GM12864 (cell line): ENCODE data around the gene TBX4.
"Not testable (repeated sequence)": the region's sequence is repeated elsewhere in the genome, so short reads cannot be mapped to it uniquely, and the experiment has no call there.

Source experiments
- DNase-seq: peaks from one replicate; pipeline ENCODE4 v3.0.0-alpha.2; 2011; ENCODE audit warnings: low read depth
- H3K4me3 ChIP-seq: 2 replicates; pipeline ENCODE4 v1.5.1; 2011; ENCODE audit warnings: mild to moderate bottlenecking, low read depth, low read length, control low read depth
- CTCF ChIP-seq: IDR thresholded peaks from 2 replicates; pipeline ENCODE4 v1.5.1; 2011; ENCODE audit warnings: low read depth, mild to moderate bottlenecking, moderate library complexity, low read length, control low read depth, inconsistent platforms; ENCODE audit errors: missing control alignments

TBX4 gene

DNA sequence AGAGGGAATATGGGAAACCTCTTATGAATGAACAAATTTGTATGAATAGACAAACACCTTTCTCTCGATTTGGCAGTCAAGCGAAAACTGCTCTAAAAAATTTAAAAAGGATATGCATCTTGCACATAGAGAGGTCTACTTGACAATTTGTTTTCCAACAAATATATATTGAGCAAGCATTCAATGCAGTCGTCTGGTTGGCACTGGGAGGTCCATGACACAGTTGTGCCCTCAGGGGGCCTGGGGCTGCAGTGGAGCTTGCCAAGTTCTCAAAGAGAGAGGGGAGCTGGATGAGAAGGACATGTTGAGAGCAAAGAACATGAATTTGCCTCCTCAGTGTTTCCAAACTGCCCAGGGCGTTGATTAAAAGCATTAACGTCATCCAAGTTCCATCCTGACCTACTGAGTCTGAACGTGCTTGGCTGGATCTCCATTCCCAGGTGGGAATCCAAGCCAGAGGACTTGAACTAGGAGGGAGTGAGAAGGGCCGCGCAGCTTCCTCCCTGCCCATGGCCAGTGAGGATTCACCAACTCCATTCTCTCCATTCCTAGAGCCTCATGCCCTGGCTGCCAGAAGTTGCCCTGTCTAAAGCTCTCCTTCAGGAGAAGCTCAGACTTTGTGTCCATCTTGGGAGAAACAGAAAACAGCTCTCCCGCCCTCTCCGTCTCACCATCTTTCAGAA, 28.1 kb upstream of the TBX4 start:
- no peak for TF ChIP-seq CTCF

DNA sequence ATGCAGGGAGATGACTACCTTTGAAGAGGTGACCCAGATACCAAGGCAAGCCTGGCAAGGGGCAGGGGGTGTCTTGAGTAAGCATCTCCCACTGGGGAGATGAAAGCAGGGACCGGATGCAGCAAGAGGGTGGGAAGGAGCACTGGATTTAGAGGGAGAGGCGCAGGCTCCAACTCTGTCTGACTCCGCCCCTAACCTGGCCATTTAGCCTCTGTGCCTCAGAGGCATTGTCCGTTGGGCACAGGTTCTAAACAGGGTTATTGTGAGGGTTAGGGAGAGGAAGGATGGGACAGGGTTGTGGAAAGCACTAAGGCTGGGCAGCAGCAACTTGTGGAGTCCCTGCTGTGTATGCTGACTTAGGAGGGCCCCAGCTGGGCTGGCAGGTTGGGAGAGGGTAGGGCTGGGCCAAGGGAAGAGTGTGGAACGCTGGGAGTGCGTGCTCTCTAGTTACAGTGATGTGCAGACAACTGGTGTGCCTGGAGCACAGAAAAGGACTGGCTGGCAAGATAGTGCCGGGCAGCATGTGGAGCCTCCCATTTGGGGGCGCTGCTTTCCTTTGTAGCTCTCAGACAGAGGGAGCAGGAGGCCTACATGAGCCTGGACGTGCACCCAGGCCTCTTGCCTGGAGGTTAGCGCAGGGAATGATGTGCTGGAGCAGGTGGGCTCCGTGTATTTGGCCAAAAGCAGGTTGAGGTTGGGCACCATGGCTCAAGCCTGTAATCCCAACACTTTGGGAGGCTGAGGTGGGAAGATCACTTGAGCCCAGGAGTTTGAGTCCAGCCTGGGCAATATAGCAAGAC, 26.3 kb upstream of the TBX4 start:
- TF ChIP-seq CTCF, result peak; percentile 21
- no peak overlapping the region for H3K4me3 ChIP-seq
- no peak for DNase-seq

More for the DNA sequence above, 28.1 kb upstream of the TBX4 start:
- no peak for DNase-seq
- no peak overlapping the region for H3K4me3 ChIP-seq

DNA sequence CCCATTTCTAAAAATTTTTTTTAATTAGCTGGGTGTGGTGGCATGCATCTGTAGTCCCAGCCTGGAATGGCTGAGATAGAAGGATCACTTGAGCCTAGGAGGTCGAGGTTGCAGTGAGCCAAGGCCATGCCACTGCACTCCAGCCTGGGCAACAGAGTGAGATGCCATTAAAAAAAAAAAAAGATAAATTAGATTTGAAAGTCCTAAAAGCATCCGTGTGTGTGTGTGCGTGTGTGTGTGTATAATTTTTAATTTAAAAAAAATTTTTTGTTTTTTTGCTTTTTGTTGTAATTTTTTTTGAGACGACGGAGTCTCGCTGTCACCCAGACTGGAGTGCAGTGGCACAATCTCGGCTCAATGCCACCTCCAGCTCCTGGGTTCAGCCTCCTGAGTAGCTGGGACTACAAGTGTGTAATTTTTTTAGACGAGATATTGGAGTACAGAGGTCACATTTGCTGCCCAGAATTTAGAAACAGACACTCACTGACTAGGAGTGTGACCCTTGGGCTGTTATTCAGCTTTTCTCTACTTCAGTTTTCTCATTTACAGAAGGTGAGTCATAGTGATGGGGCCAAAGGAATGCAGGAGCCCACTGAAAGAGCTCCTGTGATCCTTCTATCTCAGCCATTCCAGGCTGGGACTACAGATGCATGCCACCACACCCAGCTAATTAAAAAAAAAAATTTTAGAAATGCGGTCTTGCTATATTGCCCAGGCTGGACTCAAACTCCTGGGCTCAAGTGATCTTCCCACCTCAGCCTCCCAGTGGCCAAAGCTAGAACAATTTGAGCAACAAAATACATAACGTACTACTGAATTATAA, 25.5 kb upstream of the TBX4 start:
- H3K4me3 ChIP-seq, result no peak overlapping the region
- DNase-seq, result no peak
- no peak for TF ChIP-seq CTCF

GRCh38 chr17:61427567-61427966, 24.7 kb upstream of the TBX4 start:
- no peak for DNase-seq
- no peak for TF ChIP-seq CTCF
- no peak overlapping the region for H3K4me3 ChIP-seq

DNA sequence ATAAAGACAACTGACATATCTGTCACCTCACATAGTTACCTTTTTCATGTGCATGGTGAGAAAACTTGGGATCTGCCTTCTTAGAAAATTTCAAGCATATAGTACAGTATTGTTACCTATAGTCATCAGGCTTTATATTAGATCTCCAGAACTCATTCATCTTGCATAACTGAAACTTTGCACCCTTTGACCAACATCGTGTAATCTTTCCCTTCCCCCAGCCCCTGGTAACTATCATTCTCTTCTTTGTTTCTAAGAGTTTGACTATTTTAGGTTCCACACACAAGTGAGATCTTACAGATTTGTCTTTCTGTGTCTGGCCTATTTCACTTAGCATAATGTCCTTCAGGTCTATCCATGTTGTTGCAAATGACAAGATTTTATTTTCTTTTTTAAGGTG, 22.9 kb upstream of the TBX4 start:
- no peak for TF ChIP-seq CTCF
- H3K4me3 ChIP-seq, result no peak overlapping the region
- DNase-seq, result no peak

GRCh38 chr17:61429831-61430230, 22.4 kb upstream of the TBX4 start:
- not testable (repeated sequence) for DNase-seq, H3K4me3 ChIP-seq
